Thyroid gland (tissue), 4 donors: ENCODE measurements around the gene C19orf38. TPM values are rescaled to one million over a fixed set of nuclear protein-coding genes. Genes with fewer than 3 reads are reported as not detected.
"Not testable (repeated sequence)": the region's sequence is repeated elsewhere in the genome, so short reads cannot be mapped to it uniquely, and the experiment has no call there.

ENCODE experiments used
- DNase-seq, 2 donors: peaks; one replicate each; pipeline ENCODE4 v3.0.0-alpha.2; 2019
- H3K27ac ChIP-seq, 3 donors: fragments of 200-600 bp; sonication (generic); 1 replicate in 2 of 3; 2 replicates in 1 of 3; pipeline ENCODE4 v1.5.1; 2016 to 2019; ENCODE audit warnings: mild to moderate bottlenecking in 1 of 3, moderate library complexity in 1 of 3
- H3K27me3 ChIP-seq: fragments of 200-600 bp; sonication (generic); one replicate; pipeline ENCODE4 v1.5.1; 2019
- H3K36me3 ChIP-seq, 2 donors: fragments of 200-600 bp; sonication (generic); one replicate each; pipeline ENCODE4 v1.5.1; 2016 to 2019
- H3K4me1 ChIP-seq, 2 donors: fragments of 200-600 bp; sonication (generic); one replicate each; pipeline ENCODE4 v1.5.1; 2017 to 2019
- H3K4me3 ChIP-seq, 3 donors: fragments of 200-600 bp; sonication (generic); replicated peaks in 1 of 3; 1 replicate in 2 of 3; 2 replicates in 1 of 3; pipeline ENCODE4 v1.5.1; 2016; ENCODE audit warnings: mild to moderate bottlenecking in 1 of 3
- H3K9me3 ChIP-seq: fragments of 200-600 bp; sonication (generic); one replicate; pipeline ENCODE4 v1.5.1; 2017
- POLR2A ChIP-seq, 2 donors: fragments of 450-650 bp; IDR thresholded peaks; one replicate each; pipeline ENCODE4 v1.6.1; 2017; ENCODE audit warnings: antibody characterized with exemption in 2 of 2, mild to moderate bottlenecking in 2 of 2, moderate library complexity in 1 of 2
- WGBS, 2 donors: methylation state at CpG; one replicate each; pipeline ENCODE4 v1.1.5; 2017; 5-methylcytosine and 5-hydroxymethylcytosine counted together
- intact Hi-C: fragments of 100-400 bp; cut with DNase I; formaldehyde crosslinking; loops from one replicate; pipeline ENCODE4 v1.15.1; 2023
- total RNA-seq, 4 donors: library from RNA; depleted of rRNA; stranded (reverse); fragments of >200 nt; gene quantifications; one replicate each; pipeline ENCODE4 v1.2.3, GENCODE V29; 2016
- TF ChIP-seq, protein P1 (sequence below), 6 experiments: fragments of 200-600 bp in 3 of 6; fragments of 450-650 bp in 3 of 6; sonication (generic) in 3 of 6; IDR thresholded peaks; one replicate each; pipeline ENCODE4 v1.5.1; 2016 to 2019; ENCODE audit warnings: antibody characterized with exemption in 6 of 6, mild to moderate bottlenecking in 2 of 6, inconsistent platforms in 1 of 6, moderate library complexity in 1 of 6

C19orf38 gene
- total RNA-seq, 4 donors from 2014 or later, result 1.5 to 1.7 TPM; not detected in 2

DNA sequence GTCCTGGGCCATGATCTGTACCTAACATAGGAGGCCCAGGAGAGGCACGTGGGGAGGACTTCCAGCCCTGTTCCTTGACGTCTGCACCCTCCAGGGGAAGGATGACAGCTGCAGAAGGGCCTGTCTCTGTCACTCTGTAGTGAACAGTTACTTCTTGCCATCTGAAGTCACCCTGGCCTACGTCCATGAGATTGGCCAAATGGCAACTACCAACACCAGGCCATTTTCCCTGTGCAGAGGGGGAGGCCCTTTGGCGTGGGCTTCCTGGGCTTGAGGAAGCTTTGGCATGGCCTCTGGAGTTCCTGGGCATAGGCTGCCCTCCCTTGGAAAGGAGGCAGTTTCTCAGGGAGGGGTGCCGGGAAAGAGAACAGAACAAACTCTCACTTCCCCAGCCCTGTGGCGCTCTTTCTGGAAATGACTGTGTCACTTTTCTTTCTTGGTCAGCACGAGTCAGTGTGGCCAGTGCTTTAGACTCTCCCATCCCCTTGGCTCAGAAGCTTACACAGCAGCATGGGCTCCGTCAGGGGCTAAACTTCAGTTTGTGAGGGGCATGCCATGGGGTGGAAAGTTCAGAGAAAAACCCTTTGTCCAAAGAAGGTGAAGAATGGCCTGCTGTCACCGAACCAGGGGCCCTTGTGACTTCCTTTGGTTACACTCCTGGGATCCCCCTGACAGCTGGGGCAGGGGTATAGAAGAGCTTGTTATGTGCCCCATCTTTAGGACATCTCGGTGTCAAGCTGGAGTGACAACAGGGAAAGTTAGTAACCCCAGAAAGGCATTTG is 28.4 kb downstream of the C19orf38 start:
- H3K27ac ChIP-seq, result no peak overlapping the region
- WGBS, 2 donors, result 74 to 89% methylated on average over 7 to 9 of the region's 10 CpGs
- no peak for TF ChIP-seq POLR2A (IDR thresholded peaks at IDR 0.05)
- TF ChIP-seq, protein P1, sequence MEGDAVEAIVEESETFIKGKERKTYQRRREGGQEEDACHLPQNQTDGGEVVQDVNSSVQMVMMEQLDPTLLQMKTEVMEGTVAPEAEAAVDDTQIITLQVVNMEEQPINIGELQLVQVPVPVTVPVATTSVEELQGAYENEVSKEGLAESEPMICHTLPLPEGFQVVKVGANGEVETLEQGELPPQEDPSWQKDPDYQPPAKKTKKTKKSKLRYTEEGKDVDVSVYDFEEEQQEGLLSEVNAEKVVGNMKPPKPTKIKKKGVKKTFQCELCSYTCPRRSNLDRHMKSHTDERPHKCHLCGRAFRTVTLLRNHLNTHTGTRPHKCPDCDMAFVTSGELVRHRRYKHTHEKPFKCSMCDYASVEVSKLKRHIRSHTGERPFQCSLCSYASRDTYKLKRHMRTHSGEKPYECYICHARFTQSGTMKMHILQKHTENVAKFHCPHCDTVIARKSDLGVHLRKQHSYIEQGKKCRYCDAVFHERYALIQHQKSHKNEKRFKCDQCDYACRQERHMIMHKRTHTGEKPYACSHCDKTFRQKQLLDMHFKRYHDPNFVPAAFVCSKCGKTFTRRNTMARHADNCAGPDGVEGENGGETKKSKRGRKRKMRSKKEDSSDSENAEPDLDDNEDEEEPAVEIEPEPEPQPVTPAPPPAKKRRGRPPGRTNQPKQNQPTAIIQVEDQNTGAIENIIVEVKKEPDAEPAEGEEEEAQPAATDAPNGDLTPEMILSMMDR (IDR thresholded peaks at IDR 0.05), result no peak
- no peaks in the 10 kb centered on the region for H3K9me3 ChIP-seq
- intact Hi-C loops, result loop anchor here (10.0 kb wide), 1 partner anchor 48 kb away; the partner anchor contains the start of genes TIMM29 and YIPF2
- peaks cover 7 to 14% of the 10 kb centered on the region in 2 donors for H3K4me1 ChIP-seq
- no peak overlapping the region for H3K4me3 ChIP-seq
- no peaks in the 10 kb centered on the region for H3K27me3 ChIP-seq
- H3K36me3 ChIP-seq, result no peaks in the 10 kb centered on the region
- DNase-seq, result no peak

DNA sequence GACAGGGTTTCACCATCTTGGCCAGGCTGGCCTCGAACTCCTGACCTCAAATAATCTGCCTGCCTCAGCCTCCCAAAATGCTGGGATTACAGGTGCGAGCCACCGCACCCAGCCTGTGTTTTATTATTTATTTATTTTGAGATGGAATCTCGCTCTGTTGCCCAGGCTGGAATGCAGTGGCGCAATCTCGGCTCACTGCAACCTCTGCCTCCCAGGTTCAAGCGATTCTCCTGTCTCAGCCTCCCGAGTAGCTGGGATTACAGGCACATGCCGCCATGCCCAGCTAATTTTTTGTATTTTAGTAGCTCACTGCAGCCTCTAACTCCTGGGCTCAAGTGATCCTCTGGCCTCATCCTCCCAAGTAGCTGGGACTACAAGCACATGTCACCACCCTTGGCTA is 29.4 kb downstream of the C19orf38 start:
- H3K4me1 ChIP-seq, result peaks cover 5 to 15% of the 10 kb centered on the region in 2 donors
- not testable (repeated sequence) for H3K27me3 ChIP-seq, DNase-seq, H3K27ac ChIP-seq, H3K9me3 ChIP-seq, H3K4me3 ChIP-seq, H3K36me3 ChIP-seq
- 97 to 98% methylated on average over 9 of the region's 9 CpGs for WGBS, 2 donors
- intact Hi-C loops, result loop anchor here (10.0 kb wide), 1 partner anchor 47 kb away; the partner anchor contains the start of genes TIMM29 and YIPF2

DNA sequence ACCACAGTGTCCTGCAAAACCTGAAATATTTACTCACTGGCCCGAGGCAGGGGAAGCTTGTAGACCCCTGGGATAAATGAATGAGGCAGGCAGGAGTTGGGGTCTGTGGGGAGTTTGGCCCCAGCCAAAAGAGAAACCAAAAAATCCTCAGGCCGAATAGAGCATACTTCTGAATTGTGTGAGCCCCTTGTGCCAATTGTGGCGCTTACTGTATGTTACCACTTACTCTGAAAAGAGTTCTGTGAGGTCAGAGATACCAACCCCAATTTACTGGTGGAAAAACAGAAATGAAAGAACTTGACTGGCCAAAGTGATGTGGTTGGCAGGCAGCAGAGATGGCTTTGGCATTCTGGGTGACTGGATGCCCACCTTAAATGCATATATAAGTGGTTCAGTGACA is 30.0 kb downstream of the C19orf38 start:
- Histone ChIP-seq H3K36me3 (no peaks in the 10 kb centered on the region), H3K4me3 (no peak overlapping the region), H3K4me1 (peaks cover 0 to 9% of the 10 kb centered on the region in 2 donors), H3K27me3 (no peaks in the 10 kb centered on the region), H3K27ac (no peak overlapping the region), H3K9me3 (no peaks in the 10 kb centered on the region)
- 80 to 83% methylated on average over 3 of the region's 3 CpGs for WGBS, 2 donors
- intact Hi-C loops, result loop anchor here (10.0 kb wide), 1 partner anchor 47 kb away; the partner anchor contains the start of genes TIMM29 and YIPF2
- no peak for TF ChIP-seq POLR2A (IDR thresholded peaks at IDR 0.05)
- no peak for DNase-seq

DNA sequence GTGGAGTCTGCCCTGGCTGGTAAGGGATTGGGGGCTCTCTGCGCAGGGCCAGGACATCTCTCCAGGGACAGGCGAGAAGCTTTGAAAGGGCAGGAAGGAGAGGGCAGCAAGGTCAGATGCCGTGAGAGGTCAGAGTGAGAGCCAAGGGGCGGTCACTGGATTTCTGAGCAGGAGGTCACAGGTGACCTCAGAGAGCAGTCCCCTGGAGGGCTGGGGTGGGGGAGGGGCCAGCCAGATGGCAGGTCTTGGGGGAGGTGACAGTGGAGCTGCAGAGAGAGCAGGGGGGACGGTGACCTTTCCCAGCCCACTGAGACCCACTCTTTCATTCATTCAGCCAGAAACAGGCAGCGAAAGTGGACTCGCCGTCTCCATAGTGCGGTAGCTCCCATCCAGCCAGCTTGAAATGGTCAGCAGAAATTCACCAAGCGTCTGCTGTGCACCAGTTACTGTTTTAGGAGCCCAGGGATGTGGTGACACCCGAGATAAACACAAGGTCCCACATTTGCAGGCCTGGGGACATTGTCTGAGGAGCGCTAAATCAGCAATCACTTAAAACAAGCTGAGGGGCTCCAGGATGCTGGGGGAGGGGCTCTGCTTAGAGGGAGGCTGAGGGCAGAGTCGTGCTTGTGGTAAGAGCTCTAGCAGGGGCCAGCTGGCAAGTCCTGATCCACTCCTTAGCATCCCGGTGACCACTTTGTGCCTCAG is 33.3 kb downstream of the C19orf38 start:
- intact Hi-C loops, result no loop called here
- TF ChIP-seq, protein P1 (IDR thresholded peaks at IDR 0.05), result no peak
- no peak for TF ChIP-seq POLR2A (IDR thresholded peaks at IDR 0.05)
- peaks cover 0 to 8% of the 10 kb centered on the region in 2 donors for H3K4me1 ChIP-seq
- H3K4me3 ChIP-seq, result no peak overlapping the region
- WGBS, 2 donors, result 73 to 85% methylated on average over 11 to 14 of the region's 14 CpGs
- no peaks in the 10 kb centered on the region for H3K36me3 ChIP-seq
- H3K27ac ChIP-seq, result no peak overlapping the region
- H3K27me3 ChIP-seq, result no peaks in the 10 kb centered on the region
- no peak for DNase-seq
- H3K9me3 ChIP-seq, result no peaks in the 10 kb centered on the region

DNA sequence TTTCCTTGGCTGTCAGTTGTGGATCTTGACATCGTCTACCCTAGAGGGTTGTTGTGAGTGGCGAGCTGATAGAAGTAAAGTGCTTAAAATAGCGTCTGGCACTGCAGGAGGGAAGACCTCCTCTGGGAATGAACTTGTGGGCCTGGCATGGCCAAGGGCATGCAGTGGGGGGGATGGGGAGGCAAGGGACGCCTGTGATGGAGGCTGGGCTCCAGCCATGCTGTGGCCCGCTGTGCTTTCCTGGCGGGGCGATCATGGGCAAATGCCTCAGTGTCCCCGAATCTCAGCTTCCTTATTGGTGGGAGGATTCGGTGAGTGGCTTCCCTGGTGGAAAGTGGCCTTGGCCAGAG is 33.9 kb downstream of the C19orf38 start:
- no peaks in the 10 kb centered on the region for H3K36me3 ChIP-seq
- TF ChIP-seq POLR2A (IDR thresholded peaks at IDR 0.05), result no peak
- TF ChIP-seq, protein P1 (IDR thresholded peaks at IDR 0.05), result no peak
- H3K27ac ChIP-seq, result no peak overlapping the region
- H3K27me3 ChIP-seq, result no peaks in the 10 kb centered on the region
- H3K9me3 ChIP-seq, result no peaks in the 10 kb centered on the region
- H3K4me3 ChIP-seq, result no peak overlapping the region
- intact Hi-C loops, result no loop called here
- no peak for DNase-seq
- 71 to 79% methylated on average over 8 to 9 of the region's 9 CpGs for WGBS, 2 donors
- peaks cover 0 to 8% of the 10 kb centered on the region in 2 donors for H3K4me1 ChIP-seq

DNA sequence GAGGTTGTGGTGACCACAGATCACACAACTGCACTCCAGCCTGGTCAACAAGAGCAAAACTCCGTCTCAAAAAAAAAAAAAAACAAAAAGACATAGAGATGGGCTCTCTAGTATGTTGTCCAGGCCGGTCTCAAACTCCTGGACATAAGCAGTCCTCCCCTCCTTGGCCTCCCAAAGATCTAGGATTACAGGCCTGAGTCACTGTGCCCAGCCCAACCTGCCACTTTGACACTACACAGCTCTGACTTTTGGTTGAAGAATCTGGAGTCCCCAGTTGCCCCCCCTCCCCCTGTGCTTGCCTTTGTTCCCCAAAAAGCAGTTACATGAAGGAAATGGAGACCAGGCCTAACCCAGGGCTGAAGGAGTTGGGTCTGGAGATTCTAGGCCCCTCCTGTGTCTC is 36.1 kb downstream of the C19orf38 start:
- H3K4me1 ChIP-seq, result peaks cover 0 to 8% of the 10 kb centered on the region in 2 donors
- intact Hi-C loops, result no loop called here
- 72 to 79% methylated on average over 2 of the region's 2 CpGs for WGBS, 2 donors
- no peak overlapping the region for H3K27ac ChIP-seq
- DNase-seq, result no peak
- no peak overlapping the region for H3K4me3 ChIP-seq
- no peak for TF ChIP-seq POLR2A (IDR thresholded peaks at IDR 0.05)
- TF ChIP-seq, protein P1 (IDR thresholded peaks at IDR 0.05), result no peak
- no peaks in the 10 kb centered on the region for H3K27me3 ChIP-seq
- H3K9me3 ChIP-seq, result no peaks in the 10 kb centered on the region
- H3K36me3 ChIP-seq, result no peaks in the 10 kb centered on the region
